ENCODE results near the gene TCP11L2.

Gene TCP11L2

DNA sequence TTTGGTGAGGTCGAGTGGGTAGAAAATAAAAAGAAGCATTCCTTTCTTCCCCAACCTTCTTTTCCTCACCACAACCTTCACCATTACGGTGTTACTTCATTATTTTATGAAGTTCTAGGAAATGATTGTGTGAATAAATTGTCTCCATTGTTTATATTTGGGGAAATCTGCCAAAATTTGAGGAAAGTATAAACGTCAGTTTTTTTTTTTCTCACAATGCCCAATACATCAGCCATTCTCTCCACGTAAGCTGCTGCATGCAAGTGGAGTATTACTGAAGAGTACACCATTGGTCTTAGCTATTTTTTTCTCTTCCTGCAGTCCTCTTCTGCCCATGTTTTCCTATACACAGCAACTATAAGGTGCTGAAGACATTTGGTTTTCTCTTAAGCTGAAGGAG, 45.9 kb downstream of the TCP11L2 start:
- Histone ChIP-seq H3K4me1 (ENCODE audit: low read length) (no peaks in the 10 kb centered on the region), H4K20me1 (ENCODE audit: insufficient read depth, low read length) (no peaks in the 10 kb centered on the region), H3K9me3 (ENCODE audit: insufficient read depth, low read length) (no peaks in the 10 kb centered on the region), H3K79me2 (ENCODE audit: low read length) (no peaks in the 10 kb centered on the region), H3K27ac (ENCODE audit: low read length) (no peak overlapping the region), H3K4me3 (ENCODE audit: low read length) (no peak overlapping the region), H3K4me2 (ENCODE audit: low read length) (no peak overlapping the region), H3K27me3 (ENCODE audit: low read depth, low read length) (peaks cover 15% of the 10 kb centered on the region), H3K9ac (ENCODE audit: low read length) (no peak overlapping the region), H2AFZ (ENCODE audit: low read depth, low read length) (no peak overlapping the region), H3K36me3 (replicated peaks; ENCODE audit: low read depth, low read length) (no peaks in the 10 kb centered on the region)
- TF ChIP-seq CTCF (IDR thresholded peaks at IDR 0.05; ENCODE audit: low read depth, low read length) (no peak), EZH2phosphoT487 (IDR thresholded peaks at IDR 0.05; ENCODE audit: low read depth) (no peak)

DNA sequence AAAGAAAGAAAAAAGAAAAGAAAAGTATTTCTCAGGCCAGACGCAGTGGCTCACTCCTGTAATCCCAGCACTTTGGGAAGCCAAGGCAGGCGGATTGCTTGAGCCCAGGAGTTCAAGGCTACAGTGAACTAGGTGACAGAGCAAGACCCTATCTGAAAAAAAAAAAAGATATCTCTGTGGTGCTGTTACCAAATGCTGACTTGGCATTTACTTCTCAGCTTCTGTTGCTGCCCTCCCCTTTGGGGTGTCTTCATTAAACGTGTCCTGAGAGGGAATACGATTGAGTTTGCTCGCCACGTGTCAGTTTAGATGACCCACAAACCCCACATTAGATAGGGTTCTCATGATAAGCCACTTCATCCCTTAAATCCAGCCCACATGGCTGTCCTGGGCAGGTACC, 50.6 kb downstream of the TCP11L2 start:
- H3K4me3 ChIP-seq (ENCODE audit: low read length): no peak overlapping the region
- no peaks in the 10 kb centered on the region for H4K20me1 ChIP-seq (ENCODE audit: insufficient read depth, low read length)
- H3K9ac ChIP-seq (ENCODE audit: low read length): no peak overlapping the region
- no peak overlapping the region for H3K27ac ChIP-seq (ENCODE audit: low read length)
- no peaks in the 10 kb centered on the region for H3K36me3 ChIP-seq (replicated peaks; ENCODE audit: low read depth, low read length)
- no peak overlapping the region for H3K4me2 ChIP-seq (ENCODE audit: low read length)
- H3K4me1 ChIP-seq (ENCODE audit: low read length): 0 out of 2 replicates have a peak, but pooled peaks cover 5% of the 10 kb centered on the region
- no peak overlapping the region for H2AFZ ChIP-seq (ENCODE audit: low read depth, low read length)
- TF ChIP-seq CTCF (IDR thresholded peaks at IDR 0.05; ENCODE audit: low read depth, low read length): no peak
- TF ChIP-seq EZH2phosphoT487 (IDR thresholded peaks at IDR 0.05; ENCODE audit: low read depth): no peak
- H3K9me3 ChIP-seq (ENCODE audit: insufficient read depth, low read length): no peaks in the 10 kb centered on the region
- H3K79me2 ChIP-seq (ENCODE audit: low read length): peaks cover 2% of the 10 kb centered on the region; the same call in 1 of the 2 replicates
- peaks cover 15% of the 10 kb centered on the region for H3K27me3 ChIP-seq (ENCODE audit: low read depth, low read length)

- no peaks in the 10 kb centered on the region for H3K9me3 ChIP-seq (ENCODE audit: insufficient read depth, low read length)
- peak within 1 kb of the TSS; percentile 81 for H2AFZ ChIP-seq (ENCODE audit: low read depth, low read length)
- H3K79me2 ChIP-seq (ENCODE audit: low read length): peaks cover 10% of the 10 kb centered on the region
- no peaks in the 10 kb centered on the region for H3K27me3 ChIP-seq (ENCODE audit: low read depth, low read length)
- H3K9ac ChIP-seq (ENCODE audit: low read length): peak within 1 kb of the TSS; percentile 73
- H3K4me2 ChIP-seq (ENCODE audit: low read length): peak within 1 kb of the TSS; percentile 95
- no peaks in the 10 kb centered on the region for H3K36me3 ChIP-seq (replicated peaks; ENCODE audit: low read depth, low read length)
- H3K27ac ChIP-seq (ENCODE audit: low read length): peak within 1 kb of the TSS; percentile 70
- no peaks in the 10 kb centered on the region for H4K20me1 ChIP-seq (ENCODE audit: insufficient read depth, low read length)
- peak within 1 kb of the TSS; percentile 80 for H3K4me3 ChIP-seq (ENCODE audit: low read length)
- TF ChIP-seq EZH2phosphoT487 (IDR thresholded peaks at IDR 0.05; ENCODE audit: low read depth): no peak
- TF ChIP-seq CTCF (IDR thresholded peaks at IDR 0.05; ENCODE audit: low read depth, low read length): peak; percentile 85
- peaks cover 9% of the 10 kb centered on the region; the same call in 1 of the 2 replicates for H3K4me1 ChIP-seq (ENCODE audit: low read length)
Observed at GRCh38 chr12:106357549-106358395, 55.2 kb downstream of the TCP11L2 start, which contains the start of gene POLR3B. POLR3B (plus strand) TSS chr12:106357748; CDS start chr12:106357880, 132 bp downstream.

DNA sequence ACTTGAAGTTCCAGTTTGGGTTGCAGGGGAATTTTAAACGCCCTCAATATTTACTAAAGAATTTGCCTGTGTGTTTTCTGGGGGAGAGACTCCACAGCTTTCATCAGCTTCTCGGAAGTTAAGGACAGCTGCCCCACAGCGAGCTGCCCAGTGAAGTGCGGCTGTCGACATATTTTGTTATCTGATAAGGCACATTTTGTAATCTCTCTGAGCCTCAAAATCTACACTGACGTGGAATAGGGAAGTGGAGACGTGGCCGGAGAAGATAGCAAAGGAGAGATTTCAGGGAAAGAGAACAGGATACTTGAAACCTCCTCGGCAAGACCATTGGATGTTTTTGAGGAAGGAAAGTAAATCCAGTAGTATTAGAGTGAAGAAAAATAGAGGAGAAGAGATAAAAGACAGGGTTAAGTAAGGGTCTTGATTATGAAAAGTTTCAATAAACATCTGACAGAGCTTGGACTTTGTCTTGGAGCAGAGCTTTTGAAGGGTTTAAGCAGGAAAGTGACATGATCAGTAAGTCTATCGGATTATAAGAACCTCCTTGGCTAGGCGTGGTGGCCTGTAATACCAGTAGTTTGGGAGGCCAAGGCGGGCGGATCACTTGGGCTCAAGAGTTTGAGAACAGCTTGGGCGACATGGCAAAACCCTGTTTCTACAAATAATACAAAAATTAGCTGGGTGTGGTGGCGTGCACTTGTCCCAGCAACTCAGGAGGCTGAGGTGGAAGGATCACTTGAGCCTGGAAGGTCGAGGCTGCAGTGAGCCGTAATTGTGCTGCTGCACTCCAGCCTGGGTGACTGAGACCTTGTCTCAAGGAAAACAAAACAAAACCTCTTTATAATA, 56.1 kb downstream of the TCP11L2 start:
- no peaks in the 10 kb centered on the region for H4K20me1 ChIP-seq (ENCODE audit: insufficient read depth, low read length)
- H3K36me3 ChIP-seq (replicated peaks; ENCODE audit: low read depth, low read length): no peaks in the 10 kb centered on the region
- peak overlapping the region; percentile 76 for H2AFZ ChIP-seq (ENCODE audit: low read depth, low read length)
- H3K27ac ChIP-seq (ENCODE audit: low read length): peak overlapping the region; percentile 70
- H3K4me2 ChIP-seq (ENCODE audit: low read length): peak overlapping the region; percentile 95
- TF ChIP-seq CTCF (IDR thresholded peaks at IDR 0.05; ENCODE audit: low read depth, low read length) (no peak), EZH2phosphoT487 (IDR thresholded peaks at IDR 0.05; ENCODE audit: low read depth) (no peak)
- peaks cover 10% of the 10 kb centered on the region for H3K79me2 ChIP-seq (ENCODE audit: low read length)
- H3K9me3 ChIP-seq (ENCODE audit: insufficient read depth, low read length): no peaks in the 10 kb centered on the region
- H3K4me3 ChIP-seq (ENCODE audit: low read length): peak overlapping the region; percentile 80
- H3K9ac ChIP-seq (ENCODE audit: low read length): peak overlapping the region; percentile 73
- peaks cover 9% of the 10 kb centered on the region; the same call in 1 of the 2 replicates for H3K4me1 ChIP-seq (ENCODE audit: low read length)
- H3K27me3 ChIP-seq (ENCODE audit: low read depth, low read length): no peaks in the 10 kb centered on the region
